Calu3 (cell line): ENCODE results near the gene KCNIP4. TPM values are rescaled to one million over a fixed set of nuclear protein-coding genes. Genes with fewer than 3 reads are reported as not detected.

Source experiments
- BruUV-seq: library from RNA; stranded (reverse); fragments of 400-500 nt; replicated peaks from 2 replicates; lab custom pipeline; 2021; lab: Mats Ljungman, UMichigan
- CTCF ChIA-PET: fragments of 300-600 bp; sonication (Branson Sonifier 250); formaldehyde crosslinking; loops from one replicate; lab custom pipeline; 2022; ENCODE audit warnings: antibody characterized with exemption; lab: Charles Lee
- DNase-seq: peaks from one replicate; pipeline ENCODE4 v3.0.0; 2022
- H3K27ac Mint-ChIP-seq: one replicate; pipeline ENCODE4 v1.8.0; 2022; ENCODE audit warnings: mixed read lengths; ENCODE audit not compliant: unreplicated experiment
- H3K27me3 Mint-ChIP-seq: one replicate; pipeline ENCODE4 v1.8.0; 2022; ENCODE audit warnings: mixed read lengths; ENCODE audit not compliant: unreplicated experiment
- H3K36me3 Mint-ChIP-seq: one replicate; pipeline ENCODE4 v1.8.0; 2022; ENCODE audit warnings: mild to moderate bottlenecking, moderate library complexity, mixed read lengths; ENCODE audit not compliant: insufficient read depth, unreplicated experiment
- H3K4me1 Mint-ChIP-seq: one replicate; pipeline ENCODE4 v1.8.0; 2022; ENCODE audit warnings: mild to moderate bottlenecking, low read depth, mixed read lengths; ENCODE audit not compliant: unreplicated experiment
- H3K4me3 Mint-ChIP-seq: one replicate; pipeline ENCODE4 v1.8.0; 2022; ENCODE audit warnings: mild to moderate bottlenecking, low read depth, moderate library complexity, mixed read lengths; ENCODE audit not compliant: unreplicated experiment
- H3K9me3 Mint-ChIP-seq: one replicate; pipeline ENCODE4 v1.8.0; 2022; ENCODE audit warnings: low read depth, mixed read lengths; ENCODE audit not compliant: unreplicated experiment
- intact Hi-C: fragments of 100-400 bp; cut with micrococcal nuclease; formaldehyde crosslinking; loops from one replicate; pipeline ENCODE4 v1.10.0; 2022; ENCODE audit not compliant: unreplicated experiment
- total RNA-seq: library from RNA; stranded (reverse); gene quantifications from 2 replicates; pipeline ENCODE4 v1.2.3, GENCODE V29; 2022
- TF ChIP-seq, protein P1 (sequence below): fragments of 200-600 bp; IDR thresholded peaks from one replicate; pipeline ENCODE4 v1.8.0; 2022; ENCODE audit warnings: antibody characterized with exemption; ENCODE audit not compliant: unreplicated experiment

Gene KCNIP4
- total RNA-seq, 1 experiment from 2014 or later: not detected

DNA sequence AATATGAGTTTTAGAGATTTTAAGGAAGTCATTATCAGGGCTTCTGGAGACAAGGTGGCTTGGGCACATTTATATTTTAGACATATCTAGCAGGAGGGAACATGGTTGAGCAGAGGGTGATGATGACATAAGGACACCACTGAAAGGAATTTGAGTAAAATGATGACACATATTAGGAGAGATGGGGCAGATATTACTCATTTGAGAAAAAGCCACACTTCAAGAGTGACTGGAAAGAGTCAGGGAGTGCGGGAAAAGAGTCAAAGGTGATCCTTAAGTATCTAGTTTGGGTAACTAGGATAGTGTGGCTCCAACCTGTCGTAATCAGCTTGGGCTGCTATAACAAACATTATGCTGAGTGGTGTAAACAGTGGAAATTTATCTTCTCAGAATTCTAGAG, 870.6 kb downstream of the KCNIP4 start:
- intact Hi-C loops: no loop called here
- Mint-ChIP-seq H3K4me3 (no peak overlapping the region), H3K9me3 (peaks cover 8% of the 10 kb centered on the region), H3K36me3 (no peaks in the 10 kb centered on the region), H3K27me3 (no peaks in the 10 kb centered on the region), H3K4me1 (no peaks in the 10 kb centered on the region), H3K27ac (no peak overlapping the region)
- BruUV-seq: no TSS peak
- no peak for DNase-seq
- TF ChIP-seq, protein P1, sequence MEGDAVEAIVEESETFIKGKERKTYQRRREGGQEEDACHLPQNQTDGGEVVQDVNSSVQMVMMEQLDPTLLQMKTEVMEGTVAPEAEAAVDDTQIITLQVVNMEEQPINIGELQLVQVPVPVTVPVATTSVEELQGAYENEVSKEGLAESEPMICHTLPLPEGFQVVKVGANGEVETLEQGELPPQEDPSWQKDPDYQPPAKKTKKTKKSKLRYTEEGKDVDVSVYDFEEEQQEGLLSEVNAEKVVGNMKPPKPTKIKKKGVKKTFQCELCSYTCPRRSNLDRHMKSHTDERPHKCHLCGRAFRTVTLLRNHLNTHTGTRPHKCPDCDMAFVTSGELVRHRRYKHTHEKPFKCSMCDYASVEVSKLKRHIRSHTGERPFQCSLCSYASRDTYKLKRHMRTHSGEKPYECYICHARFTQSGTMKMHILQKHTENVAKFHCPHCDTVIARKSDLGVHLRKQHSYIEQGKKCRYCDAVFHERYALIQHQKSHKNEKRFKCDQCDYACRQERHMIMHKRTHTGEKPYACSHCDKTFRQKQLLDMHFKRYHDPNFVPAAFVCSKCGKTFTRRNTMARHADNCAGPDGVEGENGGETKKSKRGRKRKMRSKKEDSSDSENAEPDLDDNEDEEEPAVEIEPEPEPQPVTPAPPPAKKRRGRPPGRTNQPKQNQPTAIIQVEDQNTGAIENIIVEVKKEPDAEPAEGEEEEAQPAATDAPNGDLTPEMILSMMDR: no peak
- CTCF ChIA-PET: no interaction called here

DNA sequence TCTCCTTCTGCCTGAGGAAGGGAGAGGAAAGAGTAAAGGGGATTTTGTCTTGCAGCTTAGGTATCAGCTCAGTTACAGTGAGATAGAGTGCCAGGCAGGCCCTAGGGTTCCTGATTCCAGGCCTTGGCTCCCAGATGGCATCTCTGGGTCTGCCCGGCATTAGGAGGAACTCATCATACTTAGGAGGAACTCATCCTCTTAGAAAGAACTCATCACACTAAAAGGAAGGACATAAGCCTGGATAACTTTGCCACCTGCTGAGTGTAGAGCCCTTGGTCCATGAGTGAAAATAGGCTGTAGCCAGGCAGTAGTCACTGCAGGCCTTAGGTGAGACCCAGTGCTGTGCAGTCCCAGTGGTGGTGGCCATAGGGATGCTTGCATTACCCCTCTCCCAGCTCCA, 881.2 kb downstream of the KCNIP4 start:
- intact Hi-C loops: no loop called here

DNA sequence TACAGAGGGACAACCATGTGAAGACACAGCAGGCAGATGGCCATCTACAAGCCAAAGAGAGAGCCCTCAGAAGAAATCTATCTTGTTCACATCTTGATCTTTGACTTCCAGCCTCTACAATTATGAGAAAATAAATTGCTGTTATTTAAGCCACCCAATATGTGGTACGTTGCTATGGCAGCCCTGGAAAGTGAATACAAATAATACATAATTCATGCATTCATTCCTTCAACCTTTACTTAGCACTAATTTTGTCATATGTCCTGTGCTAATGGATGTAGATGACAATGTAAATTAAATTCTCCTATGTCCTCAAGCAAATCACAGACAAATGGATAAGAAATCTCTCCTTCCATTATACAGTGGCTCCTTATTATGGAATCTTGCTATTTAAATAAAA, 886.7 kb downstream of the KCNIP4 start:
- Mint-ChIP-seq H3K36me3 (no peaks in the 10 kb centered on the region), H3K27ac (no peak overlapping the region), H3K9me3 (peaks cover 4% of the 10 kb centered on the region), H3K27me3 (no peaks in the 10 kb centered on the region), H3K4me3 (no peak overlapping the region), H3K4me1 (no peaks in the 10 kb centered on the region)
- TF ChIP-seq, protein P1: no peak
- DNase-seq: no peak
- BruUV-seq: no TSS peak
- CTCF ChIA-PET: no interaction called here
- intact Hi-C loops: no loop called here

More for the DNA sequence above, 881.2 kb downstream of the KCNIP4 start:
- Mint-ChIP-seq H3K36me3 (no peaks in the 10 kb centered on the region), H3K4me3 (no peak overlapping the region), H3K4me1 (no peaks in the 10 kb centered on the region), H3K9me3 (peaks cover 2% of the 10 kb centered on the region), H3K27ac (no peak overlapping the region), H3K27me3 (no peaks in the 10 kb centered on the region)
- no TSS peak for BruUV-seq
- no peak for DNase-seq
- CTCF ChIA-PET: no interaction called here
- TF ChIP-seq, protein P1: no peak

DNA sequence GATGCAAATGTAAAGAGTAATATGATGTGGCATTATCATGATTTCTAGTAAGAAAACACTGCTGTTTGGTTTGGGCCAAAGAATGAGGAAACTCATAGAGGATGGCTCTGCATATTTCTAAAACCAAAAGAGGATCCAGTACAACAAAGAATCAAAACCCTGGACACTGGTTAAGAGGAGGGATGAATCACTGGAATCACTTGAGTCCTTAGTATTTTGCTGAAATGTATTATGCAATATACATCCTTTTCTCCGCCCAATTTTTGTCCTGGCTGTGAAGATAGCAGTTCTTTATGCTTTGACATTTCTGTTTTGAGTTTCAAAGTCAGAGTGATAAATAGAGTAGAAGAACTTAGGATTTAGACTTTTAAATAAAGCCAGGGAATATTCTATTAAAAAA, 902.4 kb downstream of the KCNIP4 start:
- no peak for DNase-seq
- H3K9me3 Mint-ChIP-seq: no peaks in the 10 kb centered on the region
- no peaks in the 10 kb centered on the region for H3K27me3 Mint-ChIP-seq
- no peaks in the 10 kb centered on the region for H3K36me3 Mint-ChIP-seq
- no peak overlapping the region for H3K4me3 Mint-ChIP-seq
- TF ChIP-seq, protein P1: no peak
- CTCF ChIA-PET: no interaction called here
- intact Hi-C loops: no loop called here
- no peaks in the 10 kb centered on the region for H3K4me1 Mint-ChIP-seq
- BruUV-seq: no TSS peak
- H3K27ac Mint-ChIP-seq: no peak overlapping the region

DNA sequence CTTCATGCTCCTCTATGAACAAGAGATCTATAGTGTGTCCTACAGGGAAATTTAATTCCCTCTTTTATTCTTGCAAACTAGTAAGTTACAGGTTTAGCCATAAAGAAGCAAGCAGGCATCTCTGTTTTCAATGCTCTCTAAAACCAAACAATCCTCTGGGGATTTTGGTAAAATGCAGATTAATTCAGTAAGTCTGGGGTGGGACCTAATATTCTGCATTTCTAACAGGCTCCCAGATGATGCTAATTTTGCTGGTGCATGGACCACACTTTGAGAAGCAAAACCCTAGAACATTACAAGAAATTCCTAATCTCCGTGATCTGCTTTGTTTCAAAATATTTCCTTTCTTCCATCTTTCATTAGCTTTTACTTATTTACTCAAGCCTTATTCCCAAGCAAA, 903.5 kb downstream of the KCNIP4 start:
- DNase-seq: no peak
- H3K27ac Mint-ChIP-seq: no peak overlapping the region
- no peaks in the 10 kb centered on the region for H3K9me3 Mint-ChIP-seq
- H3K36me3 Mint-ChIP-seq: no peaks in the 10 kb centered on the region
- TF ChIP-seq, protein P1: no peak
- no TSS peak for BruUV-seq
- no peaks in the 10 kb centered on the region for H3K4me1 Mint-ChIP-seq
- intact Hi-C loops: no loop called here
- H3K4me3 Mint-ChIP-seq: no peak overlapping the region
- no peaks in the 10 kb centered on the region for H3K27me3 Mint-ChIP-seq
- CTCF ChIA-PET: no interaction called here
